ENCODE results near the gene GOLGA8O.
"Not testable (repeated sequence)": the region's sequence is repeated elsewhere in the genome, so short reads cannot be mapped to it uniquely, and the experiment has no call there.

Gene GOLGA8O, protein sequence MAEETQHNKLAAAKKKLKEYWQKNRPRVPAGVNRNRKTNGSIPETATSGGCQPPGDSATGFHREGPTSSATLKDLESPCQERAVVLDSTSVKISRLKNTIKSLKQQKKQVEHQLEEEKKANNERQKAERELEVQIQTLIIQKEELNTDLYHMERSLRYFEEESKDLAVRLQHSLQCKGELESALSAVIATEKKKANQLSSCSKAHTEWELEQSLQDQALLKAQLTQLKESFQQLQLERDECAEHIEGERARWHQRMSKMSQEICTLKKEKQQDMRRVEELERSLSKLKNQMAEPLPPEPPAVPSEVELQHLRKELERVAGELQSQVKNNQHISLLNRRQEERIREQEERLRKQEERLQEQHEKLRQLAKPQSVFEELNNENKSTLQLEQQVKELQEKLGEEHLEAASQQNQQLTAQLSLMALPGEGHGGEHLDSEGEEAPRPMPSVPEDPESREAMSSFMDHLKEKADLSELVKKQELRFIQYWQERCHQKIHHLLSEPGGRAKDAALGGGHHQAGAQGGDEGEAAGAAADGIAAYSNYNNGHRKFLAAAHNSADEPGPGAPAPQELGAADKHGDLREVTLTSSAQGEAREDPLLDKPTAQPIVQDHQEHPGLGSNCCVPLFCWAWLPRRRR

GRCh38 chr15:32455534-32455933, at the start of gene GOLGA8O:
Gene GOLGA8O (minus strand): TSS chr15:32455634. CDS start chr15:32455536, 98 bp downstream.
- DNase-seq: not testable (repeated sequence)

DNA sequence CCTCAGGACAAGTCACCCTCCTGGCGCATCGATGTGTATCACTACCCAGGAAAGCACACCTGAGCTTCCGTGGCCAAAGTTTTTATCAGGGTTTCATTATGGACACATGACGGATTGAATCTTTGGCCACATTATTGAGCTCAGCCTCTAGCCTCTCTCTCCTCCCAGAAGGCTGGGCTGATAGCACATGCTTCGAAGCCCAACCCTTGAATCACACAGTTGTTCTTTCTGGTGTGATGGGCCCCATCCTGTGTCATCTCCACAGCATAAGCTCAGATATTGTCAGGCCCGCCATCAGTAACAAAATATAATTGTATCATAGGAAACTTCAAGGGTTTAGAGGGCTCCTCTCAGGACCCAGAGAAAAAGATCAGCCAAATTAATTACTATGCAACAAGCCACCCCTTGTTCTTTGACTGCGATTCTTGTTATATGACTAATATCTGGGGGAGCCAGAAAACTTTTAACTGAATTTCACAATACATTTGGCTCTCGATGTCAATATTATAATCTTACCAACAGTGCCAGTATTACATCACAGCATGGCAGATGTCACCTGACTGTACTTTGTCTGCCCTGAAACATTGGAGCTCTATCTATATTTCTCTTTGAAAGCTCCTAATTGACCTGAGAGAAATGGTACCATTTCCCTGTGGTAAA, 48.8 kb upstream of the GOLGA8O start:
- DNase-seq: not testable (repeated sequence)

DNA sequence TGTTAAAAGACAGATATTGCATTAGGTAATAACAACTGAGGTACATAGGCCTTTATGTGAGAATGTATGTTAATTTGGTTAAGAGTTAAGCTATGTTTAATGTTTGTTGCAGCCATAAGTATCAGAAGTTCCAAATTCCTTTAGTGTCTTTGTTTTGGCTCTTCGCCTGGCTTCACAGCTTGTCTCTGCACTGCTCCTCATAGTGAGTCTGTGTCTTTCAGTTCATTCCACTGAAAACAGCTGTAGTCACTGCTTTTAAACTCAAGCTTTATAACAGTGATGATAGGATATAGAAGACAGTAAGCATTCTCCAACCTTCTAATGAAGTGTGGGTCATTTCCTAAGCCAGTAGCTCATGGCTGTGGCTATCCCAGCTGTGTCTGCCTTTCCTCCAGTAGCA, 47.5 kb upstream of the GOLGA8O start:
- DNase-seq: not testable (repeated sequence)

DNA sequence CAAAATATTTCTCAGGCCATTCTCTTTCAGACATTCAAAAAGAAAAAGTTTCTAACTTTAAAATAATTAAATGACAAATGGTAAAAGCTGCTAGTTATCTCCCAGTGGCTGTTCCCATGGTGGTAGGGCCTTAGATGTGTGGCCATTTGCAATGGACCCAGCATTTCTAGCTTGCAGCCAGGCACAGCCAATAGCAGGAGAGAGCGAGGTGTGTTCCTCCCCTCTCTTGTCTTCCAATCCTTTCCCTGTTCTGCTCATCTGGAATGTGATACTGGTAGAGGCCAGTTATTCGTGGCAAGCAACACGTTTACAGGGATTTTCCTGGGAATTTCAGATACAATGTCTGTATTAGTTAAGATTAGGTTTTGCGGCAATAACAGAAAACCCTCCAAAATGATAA, 37.3 kb upstream of the GOLGA8O start:
- not testable (repeated sequence) for DNase-seq

- DNase-seq: not testable (repeated sequence)
These were observed 31.0 kb upstream of the GOLGA8O start for GRCh38 chr15:32486474-32486873.

- DNase-seq: not testable (repeated sequence)
These were observed 27.9 kb upstream of the GOLGA8O start for GRCh38 chr15:32483377-32483776.

DNA sequence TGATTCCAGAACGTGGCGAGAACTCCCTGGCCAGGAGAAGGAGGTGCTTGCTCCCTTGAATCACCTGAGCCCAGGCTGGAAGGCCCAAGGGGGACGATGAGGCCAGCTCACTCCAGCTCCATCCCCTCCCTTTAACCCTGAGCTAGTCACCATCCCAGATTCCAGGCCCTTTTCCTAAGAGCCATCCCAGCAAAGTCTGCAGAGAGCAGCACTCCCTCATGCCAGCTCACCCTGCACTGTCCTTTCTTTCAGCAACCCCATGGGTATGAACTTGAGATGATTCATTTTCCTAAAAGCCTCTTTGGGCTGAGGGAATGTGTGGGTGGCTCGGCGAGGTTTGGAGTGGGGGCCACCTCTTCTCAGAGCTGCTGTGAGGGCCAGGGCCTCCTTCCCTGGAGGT, 26.2 kb upstream of the GOLGA8O start:
- not testable (repeated sequence) for DNase-seq

DNA sequence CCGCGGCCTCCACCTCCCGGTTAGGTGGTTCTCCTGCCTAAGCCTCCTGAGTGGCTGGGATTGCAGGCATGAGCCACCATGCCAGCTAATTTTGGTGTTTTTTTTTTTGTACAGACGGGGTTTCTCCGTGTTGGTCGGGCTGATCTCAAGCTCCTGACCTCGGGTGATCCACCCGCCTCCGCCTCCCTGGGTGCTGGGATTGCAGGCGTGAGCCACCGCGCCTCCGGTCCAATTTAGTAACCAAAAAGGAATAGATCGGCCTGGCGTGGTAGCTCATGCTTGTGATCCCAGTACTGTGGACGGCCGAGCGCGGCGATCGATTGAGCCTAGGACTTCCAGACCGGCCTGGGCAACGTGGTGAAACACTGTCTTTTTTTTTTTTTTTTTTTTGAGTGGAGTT, 12.6 kb upstream of the GOLGA8O start:
- not testable (repeated sequence) for DNase-seq

DNA sequence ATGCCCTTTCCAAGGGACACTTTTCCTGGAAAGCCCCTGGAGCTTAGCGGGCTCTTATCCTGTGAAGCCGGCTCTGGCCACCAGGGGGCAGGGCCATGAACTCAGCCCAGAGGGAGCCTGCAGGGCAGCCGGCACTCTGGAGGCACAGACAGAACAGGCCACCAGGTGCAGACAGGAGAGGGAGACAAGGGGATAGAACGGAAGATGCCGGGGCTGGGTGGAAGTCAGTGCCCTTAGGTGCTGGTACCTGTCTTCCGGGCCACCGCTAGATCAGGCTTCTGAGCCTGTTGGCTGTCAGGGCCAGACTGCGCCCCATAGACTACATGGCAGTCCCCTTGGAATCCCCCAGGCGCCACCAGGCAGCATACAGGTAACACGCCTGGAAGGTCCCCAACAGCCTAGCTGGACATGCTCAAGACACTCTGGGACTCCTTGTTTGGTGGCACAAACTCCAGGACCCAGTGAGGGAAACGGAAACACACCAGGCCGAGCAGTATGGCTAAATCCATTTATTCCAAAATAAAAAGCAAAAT, 14.9 kb downstream of the GOLGA8O start:
- not testable (repeated sequence) for DNase-seq

- DNase-seq: not testable (repeated sequence)
These were observed 21.1 kb downstream of the GOLGA8O start for GRCh38 chr15:32434102-32434963.

GRCh38 chr15:32427635-32428034, 27.8 kb downstream of the GOLGA8O start:
- DNase-seq: not testable (repeated sequence)

- DNase-seq: not testable (repeated sequence)
These were observed 28.9 kb downstream of the GOLGA8O start for GRCh38 chr15:32426511-32426910.

DNA sequence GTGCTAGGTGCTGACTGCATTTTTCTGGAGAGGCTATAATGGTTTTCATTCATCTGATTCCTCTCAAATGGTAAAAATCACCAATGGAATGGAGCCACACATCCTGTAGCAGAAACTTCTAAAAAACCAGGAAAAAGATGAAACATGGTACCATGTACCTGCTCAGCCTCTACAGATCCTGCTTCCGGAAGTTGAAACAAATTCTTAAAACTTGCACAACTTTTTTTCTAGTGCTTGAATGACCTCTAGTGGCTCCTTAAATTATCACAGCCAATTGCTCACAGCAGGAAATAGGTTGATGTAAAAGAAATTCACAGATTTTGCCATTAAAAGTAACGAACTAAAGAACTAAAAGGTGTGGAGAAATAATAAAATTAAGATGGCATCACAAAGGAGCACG, 47.5 kb downstream of the GOLGA8O start:
- not testable (repeated sequence) for DNase-seq

- DNase-seq: not testable (repeated sequence)
These were observed 52.2 kb downstream of the GOLGA8O start, which contains the start of gene GOLGA8K for GRCh38 chr15:32403192-32403591. Gene GOLGA8K (minus strand): TSS chr15:32403292. CDS start chr15:32403194, 98 bp downstream.

- not testable (repeated sequence) for DNase-seq
These were observed 58.9 kb downstream of the GOLGA8O start for GRCh38 chr15:32396522-32396921.
